OCI-LY3 (cell line): ENCODE data around the gene SYNDIG1L.

Source experiments
- CTCF ChIP-seq: fragments of 200-600, 300-600 bp; sonication (generic); IDR thresholded peaks from 2 replicates; pipeline ENCODE4 v1.5.1; 2014; ENCODE audit warnings: antibody characterized with exemption, low read length, low read depth
- EZH2phosphoT487 ChIP-seq: fragments of 200-600 bp; shearing (Covaris generic); IDR thresholded peaks from 2 replicates; pipeline ENCODE4 v1.6.1; 2018; ENCODE audit warnings: antibody characterized with exemption, mixed run types, low read depth

DNA sequence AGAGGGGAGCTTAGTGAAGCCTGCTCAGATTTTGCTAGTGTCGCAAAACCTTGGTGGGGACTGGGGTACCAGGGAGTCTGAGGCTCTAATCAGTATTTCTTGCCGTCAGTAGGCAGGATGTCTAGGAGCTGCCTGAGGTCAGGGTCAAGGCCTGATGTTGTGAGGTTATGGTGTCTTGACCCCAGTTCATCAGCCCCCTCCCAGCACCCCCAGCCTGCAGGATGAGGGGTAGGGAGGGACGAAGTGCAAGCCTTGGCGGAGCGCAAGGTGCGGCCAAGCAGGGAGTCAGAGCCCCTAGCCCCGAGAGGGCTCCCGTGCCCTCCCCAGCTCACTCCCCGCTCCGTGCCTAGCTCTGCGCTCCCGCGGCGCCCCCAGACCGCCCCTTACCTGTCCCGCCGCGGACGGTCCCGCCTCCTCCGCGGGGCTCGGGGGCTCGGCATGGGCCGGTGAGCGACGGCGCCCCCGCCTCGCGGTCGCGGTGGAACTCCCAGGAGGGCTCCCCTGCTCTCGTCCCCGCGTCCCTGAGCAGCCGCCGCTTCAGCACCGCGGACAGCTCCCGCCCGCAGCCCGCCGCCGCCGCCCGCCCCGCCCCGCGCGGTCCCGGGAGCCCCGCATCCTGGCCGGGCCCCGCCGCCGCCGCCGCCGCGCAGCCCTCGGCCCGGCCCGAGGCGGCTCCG is 347 bp downstream of the SYNDIG1L start:
- TF ChIP-seq CTCF (no peak), EZH2phosphoT487 (no peak)
